K562 (cell line): ENCODE measurements around the gene SNAP23. TPM values are rescaled to one million over a fixed set of nuclear protein-coding genes. Genes with fewer than 3 reads are reported as not detected.
A peak's percentile ranks its signal among the peaks of the same experiment; 100 is the strongest.

ENCODE experiments used
- CAMTA2 ChIP-seq: fragments of 250-450 bp; sonication (Bioruptor Pico); conservative IDR thresholded peaks from 2 replicates; pipeline ENCODE4 v1.5.1; 2022
- ETS1 ChIP-seq: conservative IDR thresholded peaks from 2 replicates; pipeline ENCODE4 v1.6.1; 2011; ENCODE audit warnings: low read depth, mild to moderate bottlenecking, low read length; ENCODE audit not compliant: control insufficient read depth
- ETV5 ChIP-seq: sonication (generic); formaldehyde crosslinking; IDR thresholded peaks from 2 replicates; pipeline ENCODE4 v1.4.0; 2020; ENCODE audit warnings: low read depth, mild to moderate bottlenecking, missing genetic modification reagents
- HDAC1 ChIP-seq, 2 experiments: fragments of 450-650 bp; IDR thresholded peaks; 2 replicates each; pipeline ENCODE4 v1.6.1; 2016 to 2017; ENCODE audit warnings: inconsistent platforms in 1 of 2, mild to moderate bottlenecking in 1 of 2, moderate library complexity in 1 of 2
- ID3 ChIP-seq, 2 experiments: fragments of 250-450 bp in 1 of 2; fragments of 450-650 bp in 1 of 2; sonication (Bioruptor Pico) in 1 of 2; IDR thresholded peaks; 2 replicates each; pipeline versions ENCODE4 v1.6.1 to v1.8.0; 2016 to 2021; ENCODE audit warnings: mild to moderate bottlenecking in 2 of 2, moderate library complexity in 2 of 2, missing compliant biosample characterization in 1 of 2, missing genetic modification characterization in 1 of 2
- MAFK ChIP-seq: IDR thresholded peaks from 2 replicates; pipeline ENCODE4 v1.6.1; 2011; ENCODE audit warnings: low read length, improper control_type of control experiment
- MIER1 ChIP-seq: fragments of 450-650 bp; IDR thresholded peaks from 2 replicates; pipeline ENCODE4 v1.6.1; 2016; ENCODE audit warnings: antibody characterized with exemption, mild to moderate bottlenecking, low read depth
- NFYB ChIP-seq: IDR thresholded peaks from 2 replicates; pipeline ENCODE4 v1.6.1; 2011; ENCODE audit warnings: mild to moderate bottlenecking, moderate library complexity; ENCODE audit not compliant: insufficient read length; ENCODE audit errors: extremely low read depth
- POLR2A ChIP-seq: fragments of 450-650 bp; conservative IDR thresholded peaks from 2 replicates; pipeline ENCODE4 v1.6.1; 2016
- POLR2AphosphoS2 ChIP-seq: IDR thresholded peaks from 2 replicates; pipeline ENCODE4 v1.6.1; 2012; ENCODE audit warnings: low read length, improper control_type of control experiment
- POLR2AphosphoS5 ChIP-seq: IDR thresholded peaks from 2 replicates; pipeline ENCODE4 v1.6.1; 2011; ENCODE audit warnings: mild to moderate bottlenecking, low read depth, low read length, moderate library complexity; ENCODE audit not compliant: control insufficient read depth, insufficient read depth
- POLR2H ChIP-seq: IDR thresholded peaks from 2 replicates; pipeline ENCODE4 v1.6.1; 2016; ENCODE audit warnings: missing genetic modification characterization, low read depth, mild to moderate bottlenecking, control low read depth, missing compliant biosample characterization, moderate library complexity
- SREBF2 ChIP-seq: sonication (generic); formaldehyde crosslinking; IDR thresholded peaks from 2 replicates; pipeline ENCODE4 v1.4.0; 2020; ENCODE audit warnings: mild to moderate bottlenecking, missing genetic modification reagents
- TAF9B ChIP-seq: fragments of 450-650 bp; IDR thresholded peaks from 2 replicates; pipeline ENCODE4 v1.6.1; 2018; ENCODE audit warnings: mild to moderate bottlenecking; ENCODE audit not compliant: partially characterized antibody
- ZNF280B ChIP-seq: fragments of 250-450 bp; sonication (Bioruptor Pico); IDR thresholded peaks from 2 replicates; pipeline ENCODE4 v1.5.1; 2021; ENCODE audit warnings: mild to moderate bottlenecking
- polyA plus RNA-seq, 8 experiments: library from polyadenylated mRNA; depleted of rRNA in 4 of 8; stranded (reverse) in 5 of 8; unstranded in 3 of 8; fragments of >200 nt; fragmentation: Nextera tagmentation in 2 of 8; fragmentation: Illumina TruSeq in 1 of 8; extraction: Ambion mirVana in 2 of 8; extraction: Trizol in 1 of 8; gene quantifications; 2 replicates each; pipeline versions ENCODE4 v1.2.1 to v1.2.3, GENCODE V29; 2011 to 2014; ENCODE audit warnings: inconsistent platforms in 1 of 8, missing spikeins in 1 of 8
- total RNA-seq, 7 experiments: library from RNA; depleted of rRNA in 6 of 7; stranded (reverse); fragments of >200 nt in 6 of 7; fragmentation: Illumina TruSeq in 2 of 7; extraction: Trizol in 2 of 7; gene quantifications; 2 replicates each; pipeline versions ENCODE4 v1.2.1 to v1.2.3, GENCODE V29; 2011 to 2021; ENCODE audit warnings: low replicate concordance in 1 of 7
- TF ChIP-seq, protein P1 (sequence below): fragments of 450-650 bp; IDR thresholded peaks from 2 replicates; pipeline ENCODE4 v1.6.1; 2016; ENCODE audit warnings: antibody characterized with exemption
- TF ChIP-seq, protein P2 (sequence below): fragments of 250-450 bp; sonication (Bioruptor Pico); IDR thresholded peaks from 2 replicates; pipeline ENCODE4 v1.8.0; 2021; ENCODE audit warnings: moderate library complexity, mild to moderate bottlenecking, inconsistent platforms

The SNAP23 gene
- total and polyA plus RNA-seq, 9 of the 15 experiments (the other 6 are each of a cell fraction or from before 2014, with no cell fraction given): 78.9 to 168 (median 117) TPM

DNA sequence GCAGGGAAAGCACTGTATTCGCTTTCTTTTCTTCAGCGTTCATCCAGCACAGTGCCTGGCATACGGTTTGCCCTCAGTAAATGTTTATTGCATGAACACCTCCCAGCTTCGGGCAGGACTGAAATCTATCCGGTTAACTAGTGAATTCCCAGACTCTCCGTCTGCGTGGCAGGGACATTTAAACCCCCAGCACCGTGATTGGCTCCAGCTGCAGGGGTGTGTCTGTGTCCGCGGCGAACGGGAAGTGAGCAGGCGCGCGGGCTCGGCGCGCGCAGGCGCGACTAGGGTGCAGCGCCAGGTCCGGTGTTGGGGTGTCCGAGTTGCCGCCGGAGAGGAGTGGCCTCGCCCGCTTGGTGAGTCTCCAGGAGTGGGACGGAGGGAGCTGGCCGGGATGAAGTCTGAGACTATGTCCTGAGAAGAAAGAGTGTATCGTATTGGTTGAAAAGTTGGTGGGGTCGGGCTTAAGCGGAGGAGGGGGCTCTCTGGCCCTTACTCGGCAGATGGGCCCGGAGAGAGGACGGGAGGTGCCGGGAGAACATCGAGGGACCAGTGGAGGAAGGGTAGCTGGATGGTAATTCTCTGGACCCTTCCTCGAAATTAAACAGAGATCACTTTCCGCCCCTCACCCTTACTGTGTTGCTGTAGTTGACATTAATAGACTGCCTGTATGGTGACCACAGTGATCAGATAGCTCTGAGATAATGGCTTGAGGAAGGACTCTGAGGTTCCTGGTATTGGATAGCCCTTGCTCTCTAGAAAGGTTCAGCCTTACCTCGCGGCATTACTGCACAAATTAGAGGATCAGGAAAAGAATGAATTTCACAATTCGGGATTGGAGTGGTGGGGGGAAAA lies at the start of gene SNAP23 (continued):
- TF ChIP-seq MAFK: 0 out of 2 replicates have a peak, but pooled peaks have one; percentile 0
- TF ChIP-seq NFYB: peak; percentile 93
- TF ChIP-seq POLR2H (tag): peak; percentile 56
- TF ChIP-seq CAMTA2 (CRISPR knock-in tag): 0 out of 2 replicates have a peak, but pooled peaks have one; percentile 13
- TF ChIP-seq TAF9B: peak; percentile 64
- TF ChIP-seq, protein P1, sequence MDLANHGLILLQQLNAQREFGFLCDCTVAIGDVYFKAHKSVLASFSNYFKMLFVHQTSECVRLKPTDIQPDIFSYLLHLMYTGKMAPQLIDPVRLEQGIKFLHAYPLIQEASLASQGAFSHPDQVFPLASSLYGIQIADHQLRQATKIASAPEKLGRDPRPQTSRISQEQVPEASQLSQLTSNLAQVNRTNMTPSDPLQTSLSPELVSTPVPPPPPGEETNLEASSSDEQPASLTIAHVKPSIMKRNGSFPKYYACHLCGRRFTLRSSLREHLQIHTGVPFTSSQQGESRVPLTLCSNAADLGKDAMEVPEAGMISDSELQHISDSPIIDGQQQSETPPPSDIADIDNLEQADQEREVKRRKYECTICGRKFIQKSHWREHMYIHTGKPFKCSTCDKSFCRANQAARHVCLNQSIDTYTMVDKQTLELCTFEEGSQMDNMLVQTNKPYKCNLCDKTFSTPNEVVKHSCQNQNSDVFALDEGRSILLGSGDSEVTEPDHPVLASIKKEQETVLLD: peak; percentile 94
- TF ChIP-seq, protein P2, sequence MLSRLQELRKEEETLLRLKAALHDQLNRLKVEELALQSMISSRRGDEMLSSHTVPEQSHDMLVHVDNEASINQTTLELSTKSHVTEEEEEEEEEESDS (CRISPR knock-in tag): no peak
- no peak; the same call in 1 of the 2 replicates for TF ChIP-seq POLR2AphosphoS2
- TF ChIP-seq POLR2AphosphoS5: peak; percentile 52
- TF ChIP-seq ZNF280B (CRISPR knock-in tag): no peak
- TF ChIP-seq MIER1: 0 out of 2 replicates have a peak, but pooled peaks have one; percentile 36
- TF ChIP-seq ID3 (CRISPR knock-in tag; IDR thresholded peaks at IDR 0.05): no peak
- peak; percentile 56; the same call in 1 of the 2 replicates for TF ChIP-seq ID3 (tag; IDR thresholded peaks at IDR 0.05)
- TF ChIP-seq HDAC1 (IDR thresholded peaks at IDR 0.05): peak in 1 of 2 experiments; percentile 90; a peak in 2 of 4 replicates
- no peak for TF ChIP-seq SREBF2 (CRISPR knock-in tag)
- TF ChIP-seq ETV5 (CRISPR knock-in tag): no peak
- TF ChIP-seq ETS1: peak; percentile 64
- peak; percentile 89 for TF ChIP-seq POLR2A
